ENCODE measurements around the gene GPATCH2. TPM values are rescaled to one million over a fixed set of nuclear protein-coding genes. Genes with fewer than 3 reads are reported as not detected.
"Not testable (repeated sequence)": the region's sequence is repeated elsewhere in the genome, so short reads cannot be mapped to it uniquely, and the experiment has no call there.

The GPATCH2 gene
- total RNA-seq, 2 experiments from 2014 or later = 7.5 to 8.5 TPM

GRCh38 chr1:217418269-217419193, 212.4 kb downstream of the GPATCH2 start:
- Mint-ChIP-seq H3K9me3 (no peaks in the 10 kb centered on the region), H3K27ac (no peak overlapping the region), H3K27me3 (peaks cover 16% of the 10 kb centered on the region), H3K4me1 (no peaks in the 10 kb centered on the region), H3K36me3 (no peaks in the 10 kb centered on the region), H3K4me3 (no peak overlapping the region)
- no peak for DNase-seq

DNA sequence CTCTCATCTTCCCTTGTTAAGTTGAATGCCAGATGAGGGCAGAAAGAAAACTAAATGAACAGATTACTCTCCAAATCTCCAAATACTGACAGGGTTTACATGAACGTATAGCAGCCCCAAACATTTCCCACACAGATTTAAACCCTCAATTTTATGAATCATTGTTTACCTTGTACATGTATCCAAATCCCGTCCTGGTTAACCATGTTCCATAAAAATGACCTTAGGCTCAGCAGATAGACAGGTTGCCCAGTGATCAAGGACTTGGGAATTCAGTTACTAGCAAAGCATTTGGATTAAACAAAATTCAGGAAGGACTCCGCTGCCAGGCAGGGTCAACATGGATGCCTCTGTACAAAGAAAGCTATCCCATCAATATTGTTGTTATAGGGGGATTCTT, 213.5 kb downstream of the GPATCH2 start:
- H3K4me3 Mint-ChIP-seq = no peak overlapping the region
- no peaks in the 10 kb centered on the region for H3K9me3 Mint-ChIP-seq
- H3K27me3 Mint-ChIP-seq = peaks cover 14% of the 10 kb centered on the region
- H3K4me1 Mint-ChIP-seq = no peaks in the 10 kb centered on the region
- no peaks in the 10 kb centered on the region for H3K36me3 Mint-ChIP-seq
- DNase-seq = no peak
- H3K27ac Mint-ChIP-seq = no peak overlapping the region

GRCh38 chr1:217407534-217408001, 223.3 kb downstream of the GPATCH2 start:
- H3K27ac Mint-ChIP-seq = no peak overlapping the region
- H3K4me1 Mint-ChIP-seq = no peaks in the 10 kb centered on the region
- no peaks in the 10 kb centered on the region for H3K27me3 Mint-ChIP-seq
- H3K4me3 Mint-ChIP-seq = no peak overlapping the region
- no peaks in the 10 kb centered on the region for H3K36me3 Mint-ChIP-seq
- no peaks in the 10 kb centered on the region for H3K9me3 Mint-ChIP-seq
- DNase-seq = no peak

DNA sequence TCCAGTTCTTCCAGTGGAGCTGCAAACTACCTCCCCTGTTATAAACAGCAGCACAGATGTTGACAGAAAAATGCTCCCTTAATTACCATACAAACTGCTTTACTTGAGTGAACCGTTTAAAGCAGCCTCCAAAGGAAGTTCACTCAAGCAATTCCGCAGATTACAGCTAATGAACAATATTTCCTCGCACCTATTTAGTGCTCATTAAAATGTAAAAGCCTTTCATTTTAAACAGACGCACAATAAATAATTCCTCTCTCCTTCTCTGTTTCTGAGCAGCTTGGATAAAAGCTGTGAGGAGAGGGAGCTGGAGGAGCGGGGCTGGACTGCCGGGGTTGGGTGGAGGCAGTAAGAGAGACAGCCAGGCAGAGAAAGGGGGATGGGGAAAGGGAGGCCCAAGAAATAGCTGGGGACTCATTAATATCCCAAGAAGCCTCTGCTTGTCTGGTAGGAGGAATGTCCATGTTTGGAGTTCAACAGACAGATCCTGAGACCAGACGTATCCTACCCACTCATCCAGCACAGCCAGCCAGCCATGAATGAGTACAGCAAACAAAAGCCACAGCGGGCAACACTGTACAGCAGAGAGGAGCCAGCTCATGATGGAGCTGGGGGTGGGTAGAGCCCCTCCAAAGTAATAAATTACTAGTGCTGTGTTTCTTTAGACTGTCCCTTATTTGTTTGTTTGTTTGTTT, 227.7 kb downstream of the GPATCH2 start:
- Mint-ChIP-seq H3K27ac (no peak overlapping the region), H3K4me3 (no peak overlapping the region), H3K4me1 (no peaks in the 10 kb centered on the region), H3K9me3 (no peaks in the 10 kb centered on the region), H3K36me3 (no peaks in the 10 kb centered on the region), H3K27me3 (no peaks in the 10 kb centered on the region)
- DNase-seq = no peak

DNA sequence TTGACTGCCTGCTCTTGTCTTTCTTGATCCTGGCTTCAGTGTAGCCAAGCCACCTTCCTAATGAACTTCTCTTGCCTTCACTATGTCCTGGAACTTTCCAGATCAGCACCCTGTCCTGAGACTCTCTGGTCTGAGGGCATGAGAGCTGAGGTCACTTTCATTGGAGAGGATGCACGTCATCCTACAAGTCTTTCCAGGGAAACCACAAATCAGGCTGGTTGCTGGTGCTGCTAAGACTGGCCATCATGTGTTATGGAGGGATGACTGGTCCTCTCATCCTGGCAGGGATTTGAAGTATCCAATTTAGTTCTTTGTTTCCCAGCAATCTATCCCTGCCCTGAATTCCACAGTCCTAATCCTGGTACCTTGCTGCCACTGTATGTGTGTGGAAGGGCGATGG, 228.6 kb downstream of the GPATCH2 start:
- no peaks in the 10 kb centered on the region for H3K36me3 Mint-ChIP-seq
- no peaks in the 10 kb centered on the region for H3K9me3 Mint-ChIP-seq
- no peaks in the 10 kb centered on the region for H3K27me3 Mint-ChIP-seq
- H3K27ac Mint-ChIP-seq = no peak overlapping the region
- H3K4me1 Mint-ChIP-seq = no peaks in the 10 kb centered on the region
- no peak overlapping the region for H3K4me3 Mint-ChIP-seq
- DNase-seq = no peak

DNA sequence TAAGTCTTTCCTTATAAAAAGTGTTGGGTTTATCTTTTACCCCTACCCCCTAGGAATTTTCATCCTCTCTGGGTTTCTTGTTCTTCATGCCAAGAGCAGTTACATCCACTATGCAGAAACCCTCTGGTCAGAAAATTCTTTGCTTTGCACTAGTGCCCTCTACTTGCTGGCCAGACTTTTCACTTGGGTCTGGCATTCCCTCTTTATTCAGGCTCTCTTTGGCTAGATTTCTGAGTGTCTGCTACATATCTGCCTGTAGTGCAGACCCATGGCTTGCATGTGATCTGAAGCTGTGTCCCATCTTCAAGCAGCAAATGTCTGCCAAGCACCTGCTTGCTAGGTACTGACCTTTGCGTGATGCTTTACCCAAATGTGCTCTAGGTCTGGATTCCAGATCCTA, 237.0 kb downstream of the GPATCH2 start:
- no peak for DNase-seq
- Mint-ChIP-seq H3K36me3 (no peaks in the 10 kb centered on the region), H3K27me3 (no peaks in the 10 kb centered on the region), H3K4me3 (no peak overlapping the region), H3K9me3 (no peaks in the 10 kb centered on the region), H3K4me1 (no peaks in the 10 kb centered on the region), H3K27ac (no peak overlapping the region)

DNA sequence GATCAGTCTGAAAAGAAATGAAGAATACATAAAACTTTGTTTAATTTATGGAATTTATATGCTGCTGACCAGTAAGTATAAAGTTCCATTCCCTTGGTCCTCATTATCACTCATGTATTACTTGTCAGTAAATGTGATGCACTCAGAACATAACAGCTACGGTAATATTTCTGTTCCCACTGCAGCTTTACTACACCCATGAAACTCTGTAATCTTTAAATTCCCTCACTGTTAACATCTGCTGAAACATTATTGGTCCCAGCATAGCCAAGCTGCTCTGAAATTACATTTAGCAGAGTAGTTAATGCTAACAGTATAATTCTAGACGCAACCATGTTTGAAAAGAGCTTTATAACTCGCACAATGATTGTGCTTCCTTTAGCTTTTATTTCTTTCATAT, 238.4 kb downstream of the GPATCH2 start:
- Mint-ChIP-seq H3K27me3 (no peaks in the 10 kb centered on the region), H3K4me3 (no peak overlapping the region), H3K36me3 (no peaks in the 10 kb centered on the region), H3K4me1 (no peaks in the 10 kb centered on the region), H3K27ac (no peak overlapping the region), H3K9me3 (no peaks in the 10 kb centered on the region)
- no peak for DNase-seq

- H3K27ac Mint-ChIP-seq = no peak overlapping the region
- H3K4me3 Mint-ChIP-seq = no peak overlapping the region
- no peak for DNase-seq
- H3K9me3 Mint-ChIP-seq = peaks cover 3% of the 10 kb centered on the region
- no peaks in the 10 kb centered on the region for H3K36me3 Mint-ChIP-seq
- H3K27me3 Mint-ChIP-seq = no peaks in the 10 kb centered on the region
- H3K4me1 Mint-ChIP-seq = no peaks in the 10 kb centered on the region
Measured at GRCh38 chr1:217389895-217390294, 241.0 kb downstream of the GPATCH2 start.

GRCh38 chr1:217388522-217389065, 242.3 kb downstream of the GPATCH2 start:
- DNase-seq = no peak
- Mint-ChIP-seq H3K4me3 (no peak overlapping the region), H3K4me1 (no peaks in the 10 kb centered on the region)

DNA sequence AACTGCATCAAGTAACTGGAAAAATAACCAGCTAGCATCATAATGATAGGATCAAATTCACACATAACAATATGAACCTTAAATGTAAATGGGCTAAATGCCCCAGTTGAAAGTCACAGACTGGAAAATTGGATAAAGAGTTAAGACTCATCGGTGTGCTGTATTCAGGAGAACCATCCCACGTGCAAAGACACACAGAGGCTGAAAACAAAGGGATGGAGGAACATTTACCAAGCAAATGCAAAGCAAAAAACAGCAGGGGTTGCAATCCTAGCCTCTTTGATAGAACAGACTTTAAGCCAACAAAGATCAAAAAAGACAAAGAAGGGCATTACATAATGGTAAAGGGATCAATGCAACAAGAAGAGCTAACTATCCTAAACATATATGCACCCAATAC, 249.1 kb downstream of the GPATCH2 start:
- H3K27me3 Mint-ChIP-seq, H3K27ac Mint-ChIP-seq, H3K4me1 Mint-ChIP-seq, H3K36me3 Mint-ChIP-seq, H3K4me3 Mint-ChIP-seq, DNase-seq: not testable (repeated sequence)
- peaks cover 17% of the 10 kb centered on the region for H3K9me3 Mint-ChIP-seq

More at GRCh38 chr1:217388522-217389065, 242.3 kb downstream of the GPATCH2 start:
- peaks cover 5% of the 10 kb centered on the region for H3K9me3 Mint-ChIP-seq
- H3K27ac Mint-ChIP-seq = no peak overlapping the region
- no peaks in the 10 kb centered on the region for H3K27me3 Mint-ChIP-seq
- H3K36me3 Mint-ChIP-seq = peaks cover under 1% of the 10 kb centered on the region

DNA sequence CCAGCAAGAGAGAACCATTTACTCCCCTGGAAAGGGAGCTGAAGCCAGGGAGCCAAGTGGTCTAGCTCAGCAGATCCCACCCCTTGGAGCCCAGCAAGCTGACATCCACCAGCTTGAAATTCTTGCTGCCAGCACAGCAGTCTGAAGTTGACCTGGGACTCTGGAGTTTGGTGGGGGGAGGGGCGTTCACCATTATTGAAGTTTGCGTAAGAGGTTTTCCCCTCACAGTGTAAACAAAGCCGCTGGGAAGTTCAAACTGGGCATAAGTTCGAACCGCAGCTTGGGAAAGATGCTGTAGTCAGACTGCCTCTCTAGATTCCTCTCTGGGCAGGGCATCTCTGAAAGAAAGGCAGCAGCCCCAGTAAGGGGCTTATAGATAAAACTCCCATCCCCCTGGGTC, 251.1 kb downstream of the GPATCH2 start:
- H3K4me3 Mint-ChIP-seq, H3K27me3 Mint-ChIP-seq, DNase-seq, H3K36me3 Mint-ChIP-seq, H3K27ac Mint-ChIP-seq, H3K4me1 Mint-ChIP-seq: not testable (repeated sequence)
- H3K9me3 Mint-ChIP-seq = peaks cover 15% of the 10 kb centered on the region

GRCh38 chr1:217379336-217379735, 251.6 kb downstream of the GPATCH2 start:
- Mint-ChIP-seq H3K4me3 (no peak overlapping the region), H3K27ac (no peak overlapping the region), H3K4me1 (no peaks in the 10 kb centered on the region), H3K36me3 (peaks cover 1% of the 10 kb centered on the region), H3K27me3 (no peaks in the 10 kb centered on the region), H3K9me3 (peaks cover 15% of the 10 kb centered on the region)
- DNase-seq = no peak
